Adipose tissue (tissue), 3 donors: ENCODE results near the gene NMNAT2. TPM values are rescaled to one million over a fixed set of nuclear protein-coding genes. Genes with fewer than 3 reads are reported as not detected.
"Not testable (repeated sequence)": the region's sequence is repeated elsewhere in the genome, so short reads cannot be mapped to it uniquely, and the experiment has no call there.

Source experiments
- H3K27ac ChIP-seq: one replicate; pipeline ENCODE4 v1.5.1; 2013; ENCODE audit warnings: low read depth, low read length
- WGBS, 3 donors: extraction: QIAGEN DNeasy Blood & Tissue Kit; methylation state at CpG; one replicate each; pipeline ENCODE4 v1.1.7; 2013; 5-methylcytosine and 5-hydroxymethylcytosine counted together
- polyA plus RNA-seq, 3 donors: library from polyadenylated mRNA; stranded (reverse); fragments of 200-250 nt; gene quantifications; one replicate each; pipeline ENCODE4 v1.2.3, GENCODE V29; 2013
- donor health status: healthy with polysubstance abuse.
- donor health status: Bipolar disorder and iron deficiency.
- donor health status: healthy.

Gene NMNAT2
- polyA plus RNA-seq, 3 donors, result 0.90 to 1.9 (median 1.3) TPM

DNA sequence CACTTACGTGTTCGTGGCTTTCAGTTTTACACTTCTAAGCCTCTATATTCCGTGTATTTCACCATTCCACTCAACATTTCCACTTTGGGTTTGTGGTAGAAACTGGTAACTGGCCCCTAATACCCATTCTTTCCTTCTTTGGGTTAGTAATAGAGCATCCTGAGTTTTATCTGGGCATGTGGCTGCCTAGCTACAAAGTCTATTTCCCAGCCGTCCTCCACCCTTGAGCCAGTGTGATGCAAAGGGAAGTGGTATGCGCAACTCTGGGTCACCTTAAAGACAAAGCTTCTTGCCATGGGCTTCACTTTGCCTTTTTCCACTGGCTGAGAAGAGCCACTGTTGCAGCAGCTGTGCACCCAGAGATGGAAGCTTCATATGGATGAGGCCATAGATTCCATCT lies 158.3 kb downstream of the NMNAT2 start:
- WGBS, 3 donors, result 64 to 81% (median 80%) methylated on average over 5 of the region's 5 CpGs
- no peak overlapping the region for H3K27ac ChIP-seq

DNA sequence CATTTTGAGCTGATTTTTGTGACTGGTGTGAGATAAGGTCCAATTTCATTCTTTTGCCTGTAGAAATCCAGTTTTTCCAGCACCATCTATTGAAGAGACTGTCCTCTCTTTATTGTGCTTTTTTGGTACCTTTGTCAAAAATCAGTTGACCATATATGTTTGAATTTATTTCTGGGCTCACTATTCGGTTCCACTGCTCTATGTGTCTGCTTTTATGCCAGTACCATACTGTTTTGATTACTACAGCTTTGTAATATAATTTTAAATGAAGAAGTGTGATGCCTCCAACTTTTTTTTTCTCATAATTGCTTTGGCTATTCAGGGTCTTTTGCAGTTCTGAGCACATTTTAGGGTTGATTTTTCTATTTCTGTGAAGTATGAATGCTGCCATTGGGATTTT lies 163.1 kb downstream of the NMNAT2 start:
- no peak overlapping the region for H3K27ac ChIP-seq
- 69 to 95% (median 93%) methylated on average over 1 of the region's 1 CpG for WGBS, 3 donors

DNA sequence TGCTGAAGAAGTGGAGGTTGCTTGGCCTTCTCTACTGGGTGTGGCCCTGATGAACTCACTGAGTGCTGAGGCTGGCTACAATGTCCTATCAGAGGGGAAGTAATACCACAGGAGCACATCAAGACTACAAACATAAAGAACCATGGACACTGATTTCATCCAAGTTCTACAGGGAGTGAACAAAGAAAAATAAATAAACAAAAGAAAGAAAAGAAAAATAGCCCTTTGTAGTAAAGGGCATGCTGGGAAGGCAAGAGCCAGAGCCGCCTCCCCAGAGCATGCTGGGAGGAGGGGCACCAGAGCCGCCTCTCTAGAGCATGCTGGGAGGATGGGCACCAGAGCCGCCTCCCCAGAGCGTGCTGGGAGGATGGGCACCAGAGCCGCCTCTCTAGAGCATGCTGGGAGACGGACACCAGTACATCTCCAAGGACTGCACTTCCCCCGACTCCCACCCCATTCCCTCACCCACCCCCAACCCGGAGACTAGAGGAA lies 166.2 kb downstream of the NMNAT2 start:
- WGBS, 3 donors, result 84 to 96% (median 94%) methylated on average over 8 of the region's 8 CpGs
- no peak overlapping the region for H3K27ac ChIP-seq

GRCh38 chr1:183251101-183251958 lies 166.8 kb downstream of the NMNAT2 start:
- WGBS, 3 donors, result 96 to 97% (median 96%) methylated on average over 12 of the region's 12 CpGs

GRCh38 chr1:183249941-183250452 lies 168.2 kb downstream of the NMNAT2 start:
- WGBS, 3 donors, result 74 to 86% (median 83%) methylated on average over 5 of the region's 5 CpGs
- H3K27ac ChIP-seq, result no peak overlapping the region

More at GRCh38 chr1:183251101-183251958, 166.8 kb downstream of the NMNAT2 start:
- H3K27ac ChIP-seq, result no peak overlapping the region

- H3K27ac ChIP-seq, result no peak overlapping the region
- WGBS, 3 donors, result 73 to 83% (median 83%) methylated on average over 4 of the region's 4 CpGs
Measured at GRCh38 chr1:183248989-183249691, 169.0 kb downstream of the NMNAT2 start.

DNA sequence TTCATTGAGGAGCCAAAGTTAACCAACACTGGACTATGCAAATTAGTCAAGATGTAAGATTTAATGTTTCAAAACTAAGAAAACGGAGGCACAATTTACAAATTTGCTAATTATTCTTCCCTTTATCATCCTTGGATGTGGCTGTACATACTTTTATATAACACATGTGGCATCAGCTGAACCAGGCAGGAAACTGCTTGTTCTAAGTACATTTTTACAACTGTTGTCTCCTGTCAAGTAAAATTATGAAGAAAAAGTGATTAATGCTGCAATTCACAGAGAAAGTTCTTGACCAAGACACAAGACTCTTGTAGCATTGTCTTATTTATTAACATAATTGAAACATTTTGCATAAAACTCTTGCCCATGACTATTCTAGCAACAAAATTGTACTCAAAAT lies 170.2 kb downstream of the NMNAT2 start:
- 81 to 84% (median 82%) methylated on average over 1 of the region's 1 CpG for WGBS, 3 donors

GRCh38 chr1:183247484-183247883 lies 170.7 kb downstream of the NMNAT2 start:
- 67 to 92% (median 88%) methylated on average over 3 of the region's 3 CpGs for WGBS, 3 donors
- no peak overlapping the region for H3K27ac ChIP-seq

More for the DNA sequence above, 170.2 kb downstream of the NMNAT2 start:
- no peak overlapping the region for H3K27ac ChIP-seq

DNA sequence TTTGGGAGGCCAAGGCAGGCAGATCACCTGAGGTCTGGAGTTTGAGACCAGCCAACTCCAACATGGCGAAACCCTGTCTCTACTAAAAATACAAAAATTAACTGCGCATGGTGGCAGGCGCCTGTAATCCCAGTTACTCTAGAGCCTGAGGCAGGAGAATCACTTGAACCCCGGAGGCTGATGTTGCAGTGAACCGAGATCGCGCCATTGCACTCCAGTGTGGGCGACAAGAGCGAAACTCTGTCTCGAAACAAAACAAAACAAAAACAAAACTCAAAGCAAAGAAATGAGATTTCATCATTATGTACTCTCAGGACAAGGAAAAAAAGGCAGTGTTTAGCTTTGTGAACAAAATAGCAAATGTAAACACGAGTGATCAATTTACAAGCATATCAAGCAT lies 171.1 kb downstream of the NMNAT2 start:
- no peak overlapping the region for H3K27ac ChIP-seq
- 93 to 94% (median 93%) methylated on average over 11 of the region's 11 CpGs for WGBS, 3 donors

- H3K27ac ChIP-seq, result no peak overlapping the region
Measured at GRCh38 chr1:183246436-183246835, 171.7 kb downstream of the NMNAT2 start.

GRCh38 chr1:183245357-183245756 lies 172.8 kb downstream of the NMNAT2 start:
- WGBS, 3 donors, result 89 to 96% (median 95%) methylated on average over 3 of the region's 3 CpGs
- H3K27ac ChIP-seq, result no peak overlapping the region

DNA sequence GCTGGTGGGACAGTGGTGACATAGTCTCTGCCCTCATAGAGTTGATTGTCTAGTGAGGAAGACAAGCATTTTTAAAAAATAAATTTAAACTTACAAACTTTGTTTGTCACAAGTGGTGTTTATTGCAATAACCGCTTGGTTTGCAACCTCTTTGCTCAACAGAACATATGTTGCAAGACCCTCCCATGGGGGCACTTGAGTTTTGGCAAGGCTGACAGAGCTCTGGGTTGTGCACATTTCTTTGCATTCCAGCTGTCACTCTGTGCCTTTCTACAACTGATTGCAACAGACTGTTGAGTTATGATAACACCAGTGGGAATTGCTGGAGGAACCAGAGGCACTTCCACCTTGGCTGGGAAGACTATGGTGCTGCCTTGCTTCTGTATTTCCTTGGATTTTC lies 173.7 kb downstream of the NMNAT2 start:
- H3K27ac ChIP-seq, result no peak overlapping the region
- WGBS, 3 donors, result 22 to 77% (median 38%) methylated on average over 1 of the region's 1 CpG

DNA sequence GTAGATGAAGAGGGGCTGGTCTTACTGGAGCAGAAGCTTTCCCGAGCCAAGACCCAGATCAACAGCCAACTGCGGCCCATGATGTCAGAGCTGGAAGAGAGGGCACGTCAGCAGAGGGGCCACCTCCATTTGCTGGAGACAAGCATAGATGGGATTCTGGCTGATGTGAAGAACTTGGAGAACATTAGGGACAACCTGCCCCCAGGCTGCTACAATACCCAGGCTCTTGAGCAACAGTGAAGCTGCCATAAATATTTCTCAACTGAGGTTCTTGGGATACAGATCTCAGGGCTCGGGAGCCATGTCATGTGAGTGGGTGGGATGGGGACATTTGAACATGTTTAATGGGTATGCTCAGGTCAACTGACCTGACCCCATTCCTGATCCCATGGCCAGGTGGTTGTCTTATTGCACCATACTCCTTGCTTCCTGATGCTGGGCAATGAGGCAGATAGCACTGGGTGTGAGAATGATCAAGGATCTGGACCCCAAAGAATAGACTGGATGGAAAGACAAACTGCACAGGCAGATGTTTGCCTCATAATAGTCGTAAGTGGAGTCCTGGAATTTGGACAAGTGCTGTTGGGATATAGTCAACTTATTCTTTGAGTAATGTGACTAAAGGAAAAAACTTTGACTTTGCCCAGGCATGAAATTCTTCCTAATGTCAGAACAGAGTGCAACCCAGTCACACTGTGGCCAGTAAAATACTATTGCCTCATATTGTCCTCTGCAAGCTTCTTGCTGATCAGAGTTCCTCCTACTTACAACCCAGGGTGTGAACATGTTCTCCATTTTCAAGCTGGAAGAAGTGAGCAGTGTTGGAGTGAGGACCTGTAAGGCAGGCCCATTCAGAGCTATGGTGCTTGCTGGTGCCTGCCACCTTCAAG lies 174.8 kb downstream of the NMNAT2 start:
- 50 to 78% (median 60%) methylated on average over 5 of the region's 5 CpGs for WGBS, 3 donors
- H3K27ac ChIP-seq, result no peak overlapping the region

- WGBS, 3 donors, result 56 to 62% (median 59%) methylated on average over 3 of the region's 3 CpGs
- no peak overlapping the region for H3K27ac ChIP-seq
Measured at GRCh38 chr1:183242556-183242955, 175.6 kb downstream of the NMNAT2 start.

DNA sequence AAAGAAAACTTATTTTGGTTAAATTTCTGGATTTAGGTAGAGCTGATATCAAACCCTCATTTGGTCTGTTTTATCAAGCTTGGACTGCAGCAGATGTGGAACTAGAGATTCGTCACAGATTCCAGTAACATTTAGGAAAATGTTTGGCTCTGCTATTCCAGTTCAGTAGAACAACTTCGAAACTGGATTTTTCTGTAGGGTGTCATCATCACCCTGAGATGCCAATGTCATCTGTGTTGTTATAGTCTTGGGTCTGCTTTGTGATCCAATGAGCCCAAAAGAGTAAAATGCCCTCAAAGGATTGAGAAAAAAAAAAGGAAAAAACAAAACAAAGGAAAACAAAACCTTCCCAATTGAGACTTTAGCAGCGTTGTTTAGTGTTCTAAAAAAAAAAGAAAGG lies 176.7 kb downstream of the NMNAT2 start:
- WGBS, 3 donors, result 63 to 75% (median 66%) methylated on average over 3 of the region's 3 CpGs
- no peak overlapping the region for H3K27ac ChIP-seq

DNA sequence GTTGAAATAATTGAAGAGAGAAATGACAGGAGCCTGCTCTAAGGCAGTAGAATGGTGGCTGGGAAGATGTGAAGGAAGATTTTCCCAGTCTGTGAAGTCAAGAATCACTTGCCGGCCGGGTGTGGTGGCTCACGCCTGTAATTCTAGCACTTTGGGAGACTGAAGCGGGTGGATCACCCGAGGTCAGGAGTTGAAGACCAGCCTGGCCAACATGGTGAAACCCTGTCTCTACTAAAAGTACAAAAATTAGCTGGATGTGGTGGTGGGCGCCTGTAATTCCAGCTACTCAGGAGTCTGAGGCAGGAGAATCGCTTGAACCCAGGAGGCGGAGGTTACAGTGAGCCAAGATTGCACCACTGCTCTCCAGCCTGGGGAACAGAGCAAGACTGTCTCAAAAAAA lies 177.3 kb downstream of the NMNAT2 start:
- H3K27ac ChIP-seq, result not testable (repeated sequence)
- 88 to 94% (median 89%) methylated on average over 8 of the region's 8 CpGs for WGBS, 3 donors

GRCh38 chr1:183240526-183240825 lies 177.7 kb downstream of the NMNAT2 start:
- 82 to 93% (median 90%) methylated on average over 4 of the region's 4 CpGs for WGBS, 3 donors
- no peak overlapping the region for H3K27ac ChIP-seq

GRCh38 chr1:183239793-183240525 lies 178.2 kb downstream of the NMNAT2 start:
- H3K27ac ChIP-seq, result no peak overlapping the region
- WGBS, 3 donors, result 65 to 74% (median 67%) methylated on average over 8 of the region's 8 CpGs
